ENCODE measurements around the gene DGKB. TPM values are rescaled to one million over a fixed set of nuclear protein-coding genes. Genes with fewer than 3 reads are reported as not detected.

DGKB gene
- total RNA-seq, 1 donor from 2014 or later, result 3.4 TPM

DNA sequence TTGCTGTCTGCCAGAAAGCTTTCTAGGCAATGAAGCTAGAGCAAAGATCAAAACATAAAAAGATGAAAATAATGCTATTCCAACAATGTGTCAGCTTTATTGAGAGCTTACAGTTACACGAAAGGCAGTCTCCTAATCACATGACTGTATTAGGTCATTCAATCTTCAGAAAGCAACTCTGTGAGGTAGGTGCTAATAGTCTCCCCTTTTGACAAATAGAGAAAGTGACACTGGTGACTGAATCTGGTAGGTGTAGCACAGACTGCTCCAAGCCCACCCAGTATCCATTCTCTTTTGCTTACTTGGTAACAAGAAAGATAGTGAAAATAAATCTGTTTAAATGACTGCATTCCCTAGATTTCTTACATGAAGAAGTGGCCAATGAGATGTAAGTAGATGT lies 58.8 kb downstream of the DGKB start:
- TF ChIP-seq, protein P1, sequence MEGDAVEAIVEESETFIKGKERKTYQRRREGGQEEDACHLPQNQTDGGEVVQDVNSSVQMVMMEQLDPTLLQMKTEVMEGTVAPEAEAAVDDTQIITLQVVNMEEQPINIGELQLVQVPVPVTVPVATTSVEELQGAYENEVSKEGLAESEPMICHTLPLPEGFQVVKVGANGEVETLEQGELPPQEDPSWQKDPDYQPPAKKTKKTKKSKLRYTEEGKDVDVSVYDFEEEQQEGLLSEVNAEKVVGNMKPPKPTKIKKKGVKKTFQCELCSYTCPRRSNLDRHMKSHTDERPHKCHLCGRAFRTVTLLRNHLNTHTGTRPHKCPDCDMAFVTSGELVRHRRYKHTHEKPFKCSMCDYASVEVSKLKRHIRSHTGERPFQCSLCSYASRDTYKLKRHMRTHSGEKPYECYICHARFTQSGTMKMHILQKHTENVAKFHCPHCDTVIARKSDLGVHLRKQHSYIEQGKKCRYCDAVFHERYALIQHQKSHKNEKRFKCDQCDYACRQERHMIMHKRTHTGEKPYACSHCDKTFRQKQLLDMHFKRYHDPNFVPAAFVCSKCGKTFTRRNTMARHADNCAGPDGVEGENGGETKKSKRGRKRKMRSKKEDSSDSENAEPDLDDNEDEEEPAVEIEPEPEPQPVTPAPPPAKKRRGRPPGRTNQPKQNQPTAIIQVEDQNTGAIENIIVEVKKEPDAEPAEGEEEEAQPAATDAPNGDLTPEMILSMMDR (conservative IDR thresholded peaks at IDR 0.05), result no peak
- H3K4me3 Mint-ChIP-seq, result no peak overlapping the region
- no peaks in the 10 kb centered on the region for H3K36me3 Mint-ChIP-seq
- H3K27me3 Mint-ChIP-seq, result no peaks in the 10 kb centered on the region
- no peak for DNase-seq (ENCODE audit: extremely low spot score, unreplicated experiment)
- H3K4me1 Mint-ChIP-seq (ENCODE audit: unreplicated experiment), result no peaks in the 10 kb centered on the region
- H3K27ac Mint-ChIP-seq, result no peak overlapping the region
- H3K9me3 Mint-ChIP-seq, result no peaks in the 10 kb centered on the region

DNA sequence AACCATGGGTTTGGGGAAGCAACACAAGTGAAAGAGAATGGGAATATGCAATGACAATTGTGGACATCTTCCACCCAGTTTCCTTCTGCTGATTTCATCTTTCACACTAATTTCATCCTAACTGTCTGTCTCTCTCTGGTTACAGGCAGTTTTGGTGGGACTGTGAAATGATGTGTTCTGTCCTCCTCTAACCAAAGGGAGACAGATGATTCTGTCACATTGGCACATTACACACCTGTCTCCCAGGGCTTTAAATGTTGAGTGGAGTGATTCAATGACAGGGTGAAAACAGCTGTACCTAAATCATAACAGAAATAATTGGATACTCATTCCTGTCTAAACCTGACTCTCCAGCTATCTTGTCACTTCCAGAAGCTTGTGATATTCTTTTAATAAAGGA lies 60.0 kb downstream of the DGKB start:
- TF ChIP-seq, protein P1 (conservative IDR thresholded peaks at IDR 0.05), result no peak
- no peak for DNase-seq (ENCODE audit: extremely low spot score, unreplicated experiment)
- no peaks in the 10 kb centered on the region for H3K27me3 Mint-ChIP-seq
- no peaks in the 10 kb centered on the region for H3K9me3 Mint-ChIP-seq
- no peak overlapping the region for H3K4me3 Mint-ChIP-seq
- H3K27ac Mint-ChIP-seq, result no peak overlapping the region
- no peaks in the 10 kb centered on the region for H3K36me3 Mint-ChIP-seq
- no peaks in the 10 kb centered on the region for H3K4me1 Mint-ChIP-seq (ENCODE audit: unreplicated experiment)

DNA sequence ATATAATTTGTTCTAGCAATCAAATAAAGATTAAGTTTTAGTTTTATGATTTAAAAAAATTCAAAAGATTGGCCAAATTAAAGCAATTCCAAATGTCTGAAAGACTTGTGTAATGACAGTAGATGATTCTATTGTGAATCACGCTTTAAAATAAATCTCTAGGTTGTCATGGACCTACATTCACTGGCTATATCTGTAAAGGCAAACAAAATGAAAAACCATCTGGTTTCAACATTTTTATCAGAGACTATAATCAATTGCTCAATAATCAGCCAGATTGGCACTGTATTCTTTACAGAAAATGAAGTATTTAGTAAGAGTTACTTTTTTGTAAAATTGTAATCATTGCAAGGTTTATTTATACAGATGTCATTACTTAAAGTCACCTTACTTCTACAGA lies 60.7 kb downstream of the DGKB start:
- H3K4me3 Mint-ChIP-seq, result no peak overlapping the region
- TF ChIP-seq, protein P1 (conservative IDR thresholded peaks at IDR 0.05), result no peak
- H3K27ac Mint-ChIP-seq, result no peak overlapping the region
- H3K9me3 Mint-ChIP-seq, result no peaks in the 10 kb centered on the region
- H3K36me3 Mint-ChIP-seq, result no peaks in the 10 kb centered on the region
- no peak for DNase-seq (ENCODE audit: extremely low spot score, unreplicated experiment)
- no peaks in the 10 kb centered on the region for H3K4me1 Mint-ChIP-seq (ENCODE audit: unreplicated experiment)
- no peaks in the 10 kb centered on the region for H3K27me3 Mint-ChIP-seq

DNA sequence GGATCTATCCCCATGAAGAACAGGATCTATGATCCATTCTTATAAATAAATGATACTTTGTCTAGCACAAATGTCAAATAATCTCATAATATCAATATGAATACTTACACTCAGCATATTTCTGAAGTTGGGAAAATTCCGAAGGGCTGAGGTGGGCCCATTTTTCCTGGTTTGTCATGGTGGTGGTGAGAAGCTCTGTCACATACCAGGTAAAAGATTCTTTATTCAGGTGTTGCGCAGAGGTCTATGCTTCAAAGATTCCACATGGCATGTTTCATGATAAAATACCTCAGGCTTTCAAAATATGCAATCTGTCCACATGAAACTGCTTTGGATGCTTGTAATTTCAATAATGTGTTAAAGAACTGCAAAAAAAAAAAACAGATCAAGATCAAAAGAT lies 61.5 kb downstream of the DGKB start:
- H3K27me3 Mint-ChIP-seq, result no peaks in the 10 kb centered on the region
- no peaks in the 10 kb centered on the region for H3K9me3 Mint-ChIP-seq
- no peak overlapping the region for H3K27ac Mint-ChIP-seq
- H3K4me1 Mint-ChIP-seq (ENCODE audit: unreplicated experiment), result peaks cover 7% of the 10 kb centered on the region
- TF ChIP-seq, protein P1 (conservative IDR thresholded peaks at IDR 0.05), result no peak
- H3K4me3 Mint-ChIP-seq, result no peak overlapping the region
- no peaks in the 10 kb centered on the region for H3K36me3 Mint-ChIP-seq
- DNase-seq (ENCODE audit: extremely low spot score, unreplicated experiment), result no peak

DNA sequence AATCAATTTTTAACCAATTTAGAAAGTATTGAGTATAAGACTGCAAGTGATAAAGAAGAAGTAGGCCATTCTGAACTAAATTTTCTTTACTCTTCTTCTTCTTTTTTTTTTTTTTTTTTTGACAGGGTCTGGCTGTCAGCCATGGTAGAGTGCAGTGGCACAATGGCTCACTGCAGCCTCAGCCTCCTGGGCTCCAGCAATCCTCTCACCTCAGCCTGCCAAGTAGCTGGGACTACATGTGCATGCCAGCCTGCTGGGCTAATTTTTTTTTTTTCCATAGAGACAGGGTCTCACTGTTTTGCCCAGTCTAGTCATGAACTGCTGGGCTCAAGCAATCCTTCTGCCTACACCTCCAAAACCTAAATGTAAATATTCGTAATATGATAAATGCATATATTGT lies 63.2 kb downstream of the DGKB start:
- no peak overlapping the region for H3K27ac Mint-ChIP-seq

More for the DNA sequence above, 63.2 kb downstream of the DGKB start:
- H3K27me3 Mint-ChIP-seq, result no peaks in the 10 kb centered on the region
- H3K9me3 Mint-ChIP-seq, result no peaks in the 10 kb centered on the region
- DNase-seq (ENCODE audit: extremely low spot score, unreplicated experiment), result no peak
- no peak overlapping the region for H3K4me3 Mint-ChIP-seq
- TF ChIP-seq, protein P1 (conservative IDR thresholded peaks at IDR 0.05), result no peak
- H3K36me3 Mint-ChIP-seq, result no peaks in the 10 kb centered on the region
- H3K4me1 Mint-ChIP-seq (ENCODE audit: unreplicated experiment), result peaks cover 15% of the 10 kb centered on the region

Data from type B pancreatic cell (in vitro differentiated cells).